Measurements from ENCODE around the gene GRPEL1. TPM values are rescaled to one million over a fixed set of nuclear protein-coding genes. Genes with fewer than 3 reads are reported as not detected.

The GRPEL1 gene
- total and polyA plus RNA-seq, 2 of the 8 experiments (the other 6 are each of a cell fraction or from before 2014, with no cell fraction given) = 13.5 to 39.9 TPM

- TF ChIP-seq EGR1 (IDR thresholded peaks at IDR 0.05; ENCODE audit: borderline replicate concordance, low read depth, low read length) = no peak
- no peak for TF ChIP-seq TAF7 (optimal IDR thresholded peaks at IDR 0.05; ENCODE audit: borderline replicate concordance, low read depth, low read length)
- no peak for TF ChIP-seq E2F6 (IDR thresholded peaks at IDR 0.05)
- no peak for TF ChIP-seq SIX5 (IDR thresholded peaks at IDR 0.05; ENCODE audit: low read depth, low read length)
- TF ChIP-seq CBX5 (IDR thresholded peaks at IDR 0.05; ENCODE audit: low read depth, low read length) = no peak
- TF ChIP-seq CHD7 (IDR thresholded peaks at IDR 0.05; ENCODE audit: insufficient replicate concordance, low read length) = no peak
- no peak for TF ChIP-seq TCF12 (IDR thresholded peaks at IDR 0.05; ENCODE audit: low read depth, low read length)
- TF ChIP-seq HDAC2 (IDR thresholded peaks at IDR 0.05; ENCODE audit: borderline replicate concordance in 1 of 2, low read depth in 2 of 2, low read length in 2 of 2) = 0 out of 4 replicates have a peak, but pooled peaks of 1 of the 2 experiments have one; percentile 18
- TF ChIP-seq RAD21 (IDR thresholded peaks at IDR 0.05 in 1 of 2, conservative IDR thresholded peaks at IDR 0.05 in 1 of 2; ENCODE audit: low read depth in 2 of 2, low read length in 2 of 2) = no peak
Observed at GRCh38 chr4:7041801-7042502, 25.9 kb downstream of the GRPEL1 start (continued).
